Measurements from ENCODE around the gene SLC19A1. TPM values are rescaled to one million over a fixed set of nuclear protein-coding genes. Genes with fewer than 3 reads are reported as not detected.

The SLC19A1 gene
- total RNA-seq, 2 experiments from 2014 or later: 29.2 to 30.3 TPM

- Mint-ChIP-seq H3K27me3 (peaks cover 8% of the 10 kb centered on the region), H3K4me3 (no peak overlapping the region), H3K9me3 (peaks cover 23% of the 10 kb centered on the region), H3K27ac (no peak overlapping the region), H3K4me1 (ENCODE audit: low read depth) (peaks cover 2% of the 10 kb centered on the region), H3K36me3 (peaks cover 11% of the 10 kb centered on the region)
- intact Hi-C loops (cut with micrococcal nuclease): no loop called here
- CTCF ChIA-PET: no interaction called here
- POLR2A ChIA-PET: no interaction called here
- peak; percentile 3 for DNase-seq
These were observed 39.9 kb upstream of the SLC19A1 start for GRCh38 chr21:45582128-45582527.

- CTCF ChIA-PET: no interaction called here
- Mint-ChIP-seq H3K27ac (no peak overlapping the region), H3K4me1 (ENCODE audit: low read depth) (no peaks in the 10 kb centered on the region), H3K27me3 (peaks cover 2% of the 10 kb centered on the region), H3K4me3 (no peak overlapping the region), H3K36me3 (peaks cover 2% of the 10 kb centered on the region), H3K9me3 (peaks cover 15% of the 10 kb centered on the region)
- intact Hi-C loops (cut with micrococcal nuclease): no loop called here
- peak; percentile 1 for DNase-seq
- POLR2A ChIA-PET: no interaction called here
These were observed 39.1 kb upstream of the SLC19A1 start for GRCh38 chr21:45581322-45581712.

GRCh38 chr21:45580576-45581321 lies 38.5 kb upstream of the SLC19A1 start:
- Mint-ChIP-seq H3K4me3 (no peak overlapping the region), H3K36me3 (peaks cover 2% of the 10 kb centered on the region), H3K27me3 (peaks cover 2% of the 10 kb centered on the region), H3K9me3 (peaks cover 9% of the 10 kb centered on the region), H3K27ac (no peak overlapping the region), H3K4me1 (ENCODE audit: low read depth) (no peaks in the 10 kb centered on the region)
- ChIA-PET CTCF (no interaction called here), POLR2A (interaction anchor here (0.6 kb wide), 1 partner anchor 10 kb away, joined by 3 read pairs; no protein-coding TSS in a partner anchor)
- DNase-seq: peak; percentile 3
- intact Hi-C loops (cut with micrococcal nuclease): no loop called here

- H3K27me3 Mint-ChIP-seq: peaks cover 2% of the 10 kb centered on the region
- CTCF ChIA-PET: no interaction called here
- POLR2A ChIA-PET: interaction anchor here (0.6 kb wide), 1 partner anchor 10 kb away, joined by 3 read pairs; no protein-coding TSS in a partner anchor
- H3K36me3 Mint-ChIP-seq: peaks cover 2% of the 10 kb centered on the region
- H3K27ac Mint-ChIP-seq: no peak overlapping the region
- H3K4me1 Mint-ChIP-seq (ENCODE audit: low read depth): no peaks in the 10 kb centered on the region
- intact Hi-C loops (cut with micrococcal nuclease): no loop called here
- no peak overlapping the region for H3K4me3 Mint-ChIP-seq
- peaks cover 9% of the 10 kb centered on the region for H3K9me3 Mint-ChIP-seq
- peak; percentile 3 for DNase-seq
These were observed 37.9 kb upstream of the SLC19A1 start for GRCh38 chr21:45580181-45580575.

DNA sequence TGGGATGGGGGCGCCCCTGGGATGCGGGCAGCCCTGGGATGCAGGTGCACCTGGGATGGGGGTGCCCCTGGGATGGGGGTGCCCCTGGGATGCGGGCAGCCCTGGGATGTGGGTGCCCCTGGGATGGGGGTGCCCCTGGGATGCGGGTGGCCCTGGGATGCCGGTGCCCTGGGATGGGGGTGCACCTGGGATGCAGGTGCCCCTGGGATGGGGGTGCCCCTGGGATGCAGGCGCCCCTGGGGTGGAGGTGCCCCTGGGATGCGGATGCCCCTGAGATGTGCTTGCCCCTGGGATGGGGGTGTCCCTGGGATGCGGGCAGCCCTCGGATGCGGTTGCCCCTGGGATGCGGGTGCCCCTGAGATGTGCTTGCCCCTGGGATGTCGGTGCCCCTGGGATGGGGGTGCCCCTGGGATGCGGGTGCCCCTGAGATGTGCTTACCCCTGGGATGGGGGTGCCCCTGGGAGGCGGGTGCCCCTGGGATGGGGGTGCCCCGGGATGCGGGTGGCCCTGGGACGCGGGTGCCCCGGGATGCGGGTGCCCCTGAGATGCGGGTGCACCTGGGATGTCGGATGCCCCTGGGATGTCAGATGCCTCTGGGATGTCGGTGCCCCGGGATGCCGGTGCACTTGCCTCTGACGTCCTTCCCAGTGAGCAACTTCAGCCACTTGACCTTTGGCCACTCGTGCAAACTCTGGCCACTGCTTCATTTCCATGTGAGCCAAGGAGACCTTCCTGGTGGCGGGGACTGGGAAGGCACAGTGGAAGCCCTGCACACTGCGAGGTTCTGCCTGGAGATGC lies 37.3 kb upstream of the SLC19A1 start:
- peaks cover 2% of the 10 kb centered on the region for H3K36me3 Mint-ChIP-seq
- no peak overlapping the region for H3K27ac Mint-ChIP-seq
- no peak overlapping the region for H3K4me3 Mint-ChIP-seq
- H3K27me3 Mint-ChIP-seq: peaks cover 2% of the 10 kb centered on the region
- H3K4me1 Mint-ChIP-seq (ENCODE audit: low read depth): no peaks in the 10 kb centered on the region
- intact Hi-C loops (cut with micrococcal nuclease): no loop called here
- H3K9me3 Mint-ChIP-seq: peaks cover 6% of the 10 kb centered on the region
- POLR2A ChIA-PET: no interaction called here
- peak; percentile 7 for DNase-seq
- CTCF ChIA-PET: no interaction called here

DNA sequence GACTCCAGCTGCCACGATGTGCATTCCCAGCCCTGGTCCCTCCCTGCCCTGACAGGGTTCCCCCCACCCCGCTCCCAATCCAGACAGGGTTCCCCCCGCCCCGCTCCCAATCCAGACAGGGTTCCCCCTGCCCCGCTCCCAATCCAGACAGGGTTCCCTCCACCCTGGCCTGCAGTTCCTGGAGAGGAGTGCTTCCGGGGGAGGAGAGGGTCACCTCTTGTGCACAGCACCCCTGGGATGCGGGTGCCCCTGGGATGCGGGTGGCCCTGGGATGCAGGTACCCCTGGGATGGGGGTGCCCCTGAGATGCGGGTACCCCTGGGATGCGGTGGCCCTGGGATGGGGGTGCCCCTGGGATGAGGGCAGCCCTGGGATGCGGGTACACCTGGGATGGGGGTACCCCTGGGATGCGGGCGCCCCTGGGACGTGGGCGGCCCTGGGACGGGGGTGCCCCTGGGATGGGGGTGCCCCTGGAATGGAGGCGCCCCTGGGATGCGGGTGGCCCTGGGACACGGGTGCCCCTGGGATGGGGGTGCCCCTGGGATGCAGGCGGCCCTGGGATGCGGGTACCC lies 36.7 kb upstream of the SLC19A1 start:
- POLR2A ChIA-PET: no interaction called here
- peaks cover 2% of the 10 kb centered on the region for H3K27me3 Mint-ChIP-seq
- H3K4me1 Mint-ChIP-seq (ENCODE audit: low read depth): no peaks in the 10 kb centered on the region
- peak; percentile 2 for DNase-seq
- no peak overlapping the region for H3K27ac Mint-ChIP-seq
- H3K4me3 Mint-ChIP-seq: no peak overlapping the region
- CTCF ChIA-PET: no interaction called here
- peaks cover 2% of the 10 kb centered on the region for H3K36me3 Mint-ChIP-seq
- H3K9me3 Mint-ChIP-seq: peaks cover 6% of the 10 kb centered on the region
- intact Hi-C loops (cut with micrococcal nuclease): no loop called here

DNA sequence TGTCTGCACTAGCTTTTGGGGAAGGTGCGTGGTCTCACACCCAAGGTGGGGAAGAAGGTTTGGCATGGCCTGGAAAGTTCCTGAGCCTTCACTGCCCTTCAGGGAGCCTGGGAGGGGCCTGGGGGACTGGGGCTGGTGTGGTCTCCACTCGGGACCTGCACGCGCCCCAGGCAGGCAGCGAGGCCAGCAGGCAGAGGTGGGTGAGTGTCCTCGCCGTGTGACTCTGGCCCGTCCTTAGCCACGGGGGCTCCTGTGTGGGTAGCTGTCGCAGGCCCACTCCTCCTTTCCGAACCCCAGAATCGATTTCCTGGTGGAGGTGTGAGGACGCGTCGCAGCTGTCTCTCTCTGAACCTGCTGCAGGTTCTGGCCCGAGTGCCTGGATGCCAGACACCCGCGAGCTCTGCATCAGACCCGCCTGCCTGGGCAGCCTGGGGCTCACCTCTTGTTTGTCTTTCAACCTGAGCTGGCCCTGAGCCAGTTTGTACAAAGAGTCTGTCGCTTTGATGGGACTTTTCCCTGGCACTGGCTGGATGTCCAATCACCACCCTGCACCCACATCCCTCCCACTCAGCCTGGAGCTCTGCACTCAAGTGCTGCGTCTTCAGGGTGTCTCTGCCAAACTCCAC lies 36.0 kb upstream of the SLC19A1 start:
- Mint-ChIP-seq H3K36me3 (peaks cover 2% of the 10 kb centered on the region), H3K27ac (no peak overlapping the region), H3K4me3 (no peak overlapping the region), H3K4me1 (ENCODE audit: low read depth) (no peaks in the 10 kb centered on the region), H3K9me3 (peaks cover 6% of the 10 kb centered on the region), H3K27me3 (peaks cover 2% of the 10 kb centered on the region)
- POLR2A ChIA-PET: no interaction called here
- CTCF ChIA-PET: no interaction called here
- DNase-seq: peak; percentile 2
- intact Hi-C loops (cut with micrococcal nuclease): no loop called here

- H3K9me3 Mint-ChIP-seq: peaks cover under 1% of the 10 kb centered on the region
- no peaks in the 10 kb centered on the region for H3K27me3 Mint-ChIP-seq
- no peaks in the 10 kb centered on the region for H3K4me1 Mint-ChIP-seq (ENCODE audit: low read depth)
- H3K27ac Mint-ChIP-seq: no peak overlapping the region
- no peak for DNase-seq
- CTCF ChIA-PET: no interaction called here
- POLR2A ChIA-PET: no interaction called here
- no peak overlapping the region for H3K4me3 Mint-ChIP-seq
- intact Hi-C loops (cut with micrococcal nuclease): no loop called here
- no peaks in the 10 kb centered on the region for H3K36me3 Mint-ChIP-seq
These were observed 35.5 kb upstream of the SLC19A1 start for GRCh38 chr21:45577801-45578175.

- intact Hi-C loops (cut with micrococcal nuclease): no loop called here
- CTCF ChIA-PET: interaction anchor here (1.2 kb wide), 1 partner anchor 20 kb away, joined by 5 read pairs; no protein-coding TSS in a partner anchor
- H3K36me3 Mint-ChIP-seq: no peaks in the 10 kb centered on the region
- no peak overlapping the region for H3K4me3 Mint-ChIP-seq
- DNase-seq: no peak
- no peaks in the 10 kb centered on the region for H3K4me1 Mint-ChIP-seq (ENCODE audit: low read depth)
- no peak overlapping the region for H3K27ac Mint-ChIP-seq
- POLR2A ChIA-PET: no interaction called here
- H3K9me3 Mint-ChIP-seq: no peaks in the 10 kb centered on the region
- no peaks in the 10 kb centered on the region for H3K27me3 Mint-ChIP-seq
These were observed 34.8 kb upstream of the SLC19A1 start for GRCh38 chr21:45576838-45577737.

DNA sequence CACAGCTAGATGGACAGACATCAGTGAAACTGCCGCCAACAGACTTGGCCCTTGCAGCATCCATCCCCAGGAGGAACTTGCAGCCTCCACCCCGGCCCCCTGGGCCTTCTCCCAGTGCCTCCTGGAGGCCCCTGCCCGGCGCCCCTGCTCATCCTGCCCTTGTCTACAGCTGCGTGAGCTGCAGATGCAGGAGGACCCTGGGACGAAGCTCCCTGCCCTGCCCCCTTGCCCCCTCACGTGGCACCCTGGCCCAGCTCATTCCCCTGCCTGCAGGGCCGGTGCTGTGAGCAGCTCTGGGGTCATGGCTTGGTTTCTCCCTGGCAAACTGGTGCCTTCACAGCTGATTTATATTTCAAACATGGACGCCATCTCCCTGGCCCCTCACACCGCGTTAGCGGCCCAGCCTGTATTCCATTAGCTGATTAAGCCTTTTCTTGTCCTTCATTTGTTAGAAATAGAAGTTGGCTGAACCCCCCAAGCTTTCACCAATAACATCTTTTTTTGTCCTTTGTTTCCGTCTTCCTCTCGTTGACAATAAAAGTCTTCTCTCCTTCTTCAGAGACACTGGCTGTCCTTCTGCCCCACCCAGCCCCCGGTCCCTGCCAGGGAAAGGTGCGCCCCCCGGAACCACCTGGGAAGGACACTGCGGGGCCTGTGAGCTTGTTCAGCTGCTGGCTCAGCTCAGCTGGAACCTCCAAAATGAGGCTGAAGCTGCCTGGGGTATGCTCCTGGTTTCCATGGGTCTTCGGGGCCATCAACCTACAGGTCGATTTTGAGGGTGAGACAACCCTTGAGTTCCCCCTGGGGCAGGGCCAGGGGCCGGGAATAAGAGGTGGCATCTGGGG lies 34.0 kb upstream of the SLC19A1 start:
- H3K4me3 Mint-ChIP-seq: no peak overlapping the region
- ChIA-PET CTCF (interaction anchor here (1.2 kb wide), 1 partner anchor 20 kb away, joined by 5 read pairs; no protein-coding TSS in a partner anchor), POLR2A (no interaction called here)
- H3K9me3 Mint-ChIP-seq: no peaks in the 10 kb centered on the region
- no peak overlapping the region for H3K27ac Mint-ChIP-seq
- DNase-seq: no peak
- no peaks in the 10 kb centered on the region for H3K36me3 Mint-ChIP-seq
- intact Hi-C loops (cut with micrococcal nuclease): no loop called here
- no peaks in the 10 kb centered on the region for H3K4me1 Mint-ChIP-seq (ENCODE audit: low read depth)
- H3K27me3 Mint-ChIP-seq: no peaks in the 10 kb centered on the region

Measured in activated CD4-positive, alpha-beta memory T cell treated with anti-CD3 and anti-CD28 coated beads for 36 hours (primary cell).